ENCODE results near the gene EID2B.

The EID2B gene

DNA sequence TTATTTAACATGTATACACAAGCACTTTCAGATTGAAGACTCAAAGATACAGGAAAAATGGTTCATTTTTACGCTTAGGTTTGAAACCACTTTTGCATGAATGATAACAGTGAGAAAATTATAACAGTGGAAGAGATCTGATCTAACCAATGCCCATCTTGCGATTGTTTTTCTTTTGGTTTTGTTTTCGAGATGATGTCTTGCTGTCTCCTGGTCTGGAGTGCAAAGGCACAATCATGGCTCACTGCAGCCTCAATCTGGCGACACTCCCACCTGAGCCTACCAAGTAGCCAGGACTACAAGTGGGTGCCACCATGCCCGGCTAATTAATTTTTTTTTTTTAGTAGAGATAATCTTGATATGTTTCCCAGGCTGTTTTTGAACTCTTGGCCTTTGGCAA, 17.5 kb upstream of the EID2B start:
- H3K4me3 ChIP-seq (ENCODE audit: low read depth in 1 of 2, low read length in 1 of 2): no peak overlapping the region
- TF ChIP-seq, protein P1, sequence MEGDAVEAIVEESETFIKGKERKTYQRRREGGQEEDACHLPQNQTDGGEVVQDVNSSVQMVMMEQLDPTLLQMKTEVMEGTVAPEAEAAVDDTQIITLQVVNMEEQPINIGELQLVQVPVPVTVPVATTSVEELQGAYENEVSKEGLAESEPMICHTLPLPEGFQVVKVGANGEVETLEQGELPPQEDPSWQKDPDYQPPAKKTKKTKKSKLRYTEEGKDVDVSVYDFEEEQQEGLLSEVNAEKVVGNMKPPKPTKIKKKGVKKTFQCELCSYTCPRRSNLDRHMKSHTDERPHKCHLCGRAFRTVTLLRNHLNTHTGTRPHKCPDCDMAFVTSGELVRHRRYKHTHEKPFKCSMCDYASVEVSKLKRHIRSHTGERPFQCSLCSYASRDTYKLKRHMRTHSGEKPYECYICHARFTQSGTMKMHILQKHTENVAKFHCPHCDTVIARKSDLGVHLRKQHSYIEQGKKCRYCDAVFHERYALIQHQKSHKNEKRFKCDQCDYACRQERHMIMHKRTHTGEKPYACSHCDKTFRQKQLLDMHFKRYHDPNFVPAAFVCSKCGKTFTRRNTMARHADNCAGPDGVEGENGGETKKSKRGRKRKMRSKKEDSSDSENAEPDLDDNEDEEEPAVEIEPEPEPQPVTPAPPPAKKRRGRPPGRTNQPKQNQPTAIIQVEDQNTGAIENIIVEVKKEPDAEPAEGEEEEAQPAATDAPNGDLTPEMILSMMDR (IDR thresholded peaks at IDR 0.05): no peak
- no peak overlapping the region for H3K27ac ChIP-seq
- no peaks in the 10 kb centered on the region for H3K9me3 ChIP-seq
- peaks cover 29% of the 10 kb centered on the region for H3K27me3 ChIP-seq
- H3K36me3 ChIP-seq: no peaks in the 10 kb centered on the region
- no peaks in the 10 kb centered on the region for H3K4me1 ChIP-seq (ENCODE audit: control insufficient read depth in 1 of 2, insufficient read depth in 1 of 2, low read depth in 1 of 2, low read length in 1 of 2)

DNA sequence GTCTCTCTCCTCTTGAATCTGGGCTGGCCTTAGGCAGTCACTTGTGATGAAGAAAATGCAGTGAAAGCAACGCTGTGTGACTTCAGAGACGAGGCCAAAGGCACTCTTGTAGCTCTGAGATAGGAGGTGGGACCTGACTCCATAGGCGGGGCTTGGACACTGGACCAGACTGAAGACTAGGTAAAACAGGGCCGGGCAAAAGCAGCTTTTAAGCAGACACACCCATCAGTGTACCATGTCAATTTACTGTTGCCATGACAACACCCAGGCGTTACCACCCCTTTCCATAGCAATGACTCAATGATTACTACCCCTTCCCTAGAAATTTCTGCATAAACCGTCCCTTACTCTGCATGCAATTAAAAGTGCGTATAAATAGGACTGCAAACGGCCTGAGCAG, 13.9 kb upstream of the EID2B start:
- no peak overlapping the region for H3K4me3 ChIP-seq (ENCODE audit: low read depth in 1 of 2, low read length in 1 of 2)
- TF ChIP-seq, protein P1 (IDR thresholded peaks at IDR 0.05): no peak
- H3K27ac ChIP-seq: no peak overlapping the region
- no peaks in the 10 kb centered on the region for H3K4me1 ChIP-seq (ENCODE audit: control insufficient read depth in 1 of 2, insufficient read depth in 1 of 2, low read depth in 1 of 2, low read length in 1 of 2)
- H3K27me3 ChIP-seq: peaks cover 54% of the 10 kb centered on the region
- H3K36me3 ChIP-seq: no peaks in the 10 kb centered on the region
- no peaks in the 10 kb centered on the region for H3K9me3 ChIP-seq

DNA sequence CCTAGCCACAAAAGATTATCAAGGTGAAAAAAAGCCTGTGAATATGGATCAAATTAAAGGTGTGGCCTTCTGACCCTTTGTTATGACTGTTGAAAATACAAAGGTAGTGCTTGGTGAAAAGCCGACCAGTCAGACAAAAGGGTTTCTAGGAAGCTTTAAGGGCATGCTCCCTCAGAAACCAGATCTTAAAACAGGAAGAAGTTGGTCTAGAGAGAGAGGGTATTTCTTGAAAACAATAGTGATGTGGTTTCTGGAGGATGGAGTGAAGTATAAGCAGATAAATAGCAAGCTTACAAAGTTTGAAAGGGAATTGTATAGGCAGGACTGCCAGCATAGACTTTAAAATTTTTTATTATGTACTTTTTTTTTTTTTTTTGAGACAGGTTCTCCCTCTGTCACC, 12.3 kb upstream of the EID2B start:
- Histone ChIP-seq H3K36me3 (no peaks in the 10 kb centered on the region), H3K4me1 (ENCODE audit: control insufficient read depth in 1 of 2, insufficient read depth in 1 of 2, low read depth in 1 of 2, low read length in 1 of 2) (peaks cover 0 to 3% of the 10 kb centered on the region in 2 experiments), H3K27me3 (peaks cover 55% of the 10 kb centered on the region), H3K9me3 (no peaks in the 10 kb centered on the region), H3K4me3 (ENCODE audit: low read depth in 1 of 2, low read length in 1 of 2) (no peak overlapping the region), H3K27ac (no peak overlapping the region)
- TF ChIP-seq, protein P1 (IDR thresholded peaks at IDR 0.05): no peak

DNA sequence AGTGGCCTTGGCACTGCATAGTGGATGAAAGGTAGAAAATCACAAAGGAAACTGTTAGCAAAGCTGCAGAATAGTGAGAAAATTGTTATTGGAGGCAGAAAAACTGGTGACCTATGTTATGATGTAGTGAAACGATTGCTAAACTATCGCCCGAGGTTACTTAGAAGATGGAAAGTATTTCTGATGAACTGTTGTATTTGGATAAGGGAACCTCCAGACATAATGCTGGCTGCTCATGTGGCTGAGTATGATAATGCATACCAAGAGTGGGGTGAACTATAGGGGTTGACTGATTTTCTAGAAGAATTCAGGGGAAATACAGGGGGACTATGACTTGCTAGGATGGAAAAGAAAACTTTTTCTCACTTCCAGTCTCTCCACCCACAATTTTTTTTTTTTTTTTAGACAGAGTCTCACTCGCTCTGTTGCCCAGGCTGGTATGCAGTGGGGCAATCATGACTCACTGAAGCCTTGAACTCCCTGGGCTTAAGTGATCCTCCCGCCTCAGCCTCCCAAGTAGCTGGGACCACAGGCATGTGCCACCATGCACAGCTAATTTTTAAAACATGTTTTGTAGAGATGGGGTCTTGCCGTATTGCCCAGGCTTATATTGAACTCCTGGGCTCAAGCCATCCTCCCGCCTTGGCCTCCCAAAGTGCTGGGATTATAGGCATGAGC, 11.7 kb upstream of the EID2B start:
- H3K4me1 ChIP-seq (ENCODE audit: control insufficient read depth in 1 of 2, insufficient read depth in 1 of 2, low read depth in 1 of 2, low read length in 1 of 2): peaks cover 2 to 4% of the 10 kb centered on the region in 2 experiments
- H3K9me3 ChIP-seq: no peaks in the 10 kb centered on the region
- H3K4me3 ChIP-seq (ENCODE audit: low read depth in 1 of 2, low read length in 1 of 2): no peak overlapping the region
- no peaks in the 10 kb centered on the region for H3K36me3 ChIP-seq
- TF ChIP-seq, protein P1 (IDR thresholded peaks at IDR 0.05): no peak
- no peak overlapping the region for H3K27ac ChIP-seq
- peaks cover 55% of the 10 kb centered on the region for H3K27me3 ChIP-seq

DNA sequence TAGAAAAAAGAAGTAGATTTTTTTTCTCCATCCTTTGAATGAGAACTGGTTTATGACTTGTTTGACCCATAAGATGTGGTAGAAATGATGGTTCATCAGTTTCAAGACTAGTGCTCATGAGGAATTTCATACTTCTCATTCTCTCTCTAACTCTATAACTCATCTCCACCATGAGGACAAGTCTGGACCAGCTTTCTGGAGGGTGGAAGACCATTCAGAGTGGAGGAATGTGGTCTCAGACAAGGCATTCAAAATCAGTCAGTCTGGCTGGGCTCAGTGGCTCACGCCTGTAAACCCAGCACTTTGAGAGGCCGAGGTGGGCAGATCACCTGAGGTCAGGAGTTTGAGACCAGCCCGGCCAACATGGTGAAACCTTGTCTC, 10.8 kb upstream of the EID2B start:
- Histone ChIP-seq H3K36me3 (no peaks in the 10 kb centered on the region), H3K27me3 (peaks cover 59% of the 10 kb centered on the region), H3K4me1 (ENCODE audit: control insufficient read depth in 1 of 2, insufficient read depth in 1 of 2, low read depth in 1 of 2, low read length in 1 of 2) (peaks cover 8 to 12% of the 10 kb centered on the region in 2 experiments), H3K27ac (no peak overlapping the region), H3K4me3 (ENCODE audit: low read depth in 1 of 2, low read length in 1 of 2) (no peak overlapping the region), H3K9me3 (no peaks in the 10 kb centered on the region)
- TF ChIP-seq, protein P1 (IDR thresholded peaks at IDR 0.05): no peak

All from neutrophil (primary cell).